Amniotic epithelial cell (primary cell): ENCODE measurements around the gene DNAH17.

Source experiments
- DNase-seq: peaks from one replicate; pipeline ENCODE4 v3.0.0-alpha.2; 2010; ENCODE audit warnings: low read depth

DNAH17 gene

DNA sequence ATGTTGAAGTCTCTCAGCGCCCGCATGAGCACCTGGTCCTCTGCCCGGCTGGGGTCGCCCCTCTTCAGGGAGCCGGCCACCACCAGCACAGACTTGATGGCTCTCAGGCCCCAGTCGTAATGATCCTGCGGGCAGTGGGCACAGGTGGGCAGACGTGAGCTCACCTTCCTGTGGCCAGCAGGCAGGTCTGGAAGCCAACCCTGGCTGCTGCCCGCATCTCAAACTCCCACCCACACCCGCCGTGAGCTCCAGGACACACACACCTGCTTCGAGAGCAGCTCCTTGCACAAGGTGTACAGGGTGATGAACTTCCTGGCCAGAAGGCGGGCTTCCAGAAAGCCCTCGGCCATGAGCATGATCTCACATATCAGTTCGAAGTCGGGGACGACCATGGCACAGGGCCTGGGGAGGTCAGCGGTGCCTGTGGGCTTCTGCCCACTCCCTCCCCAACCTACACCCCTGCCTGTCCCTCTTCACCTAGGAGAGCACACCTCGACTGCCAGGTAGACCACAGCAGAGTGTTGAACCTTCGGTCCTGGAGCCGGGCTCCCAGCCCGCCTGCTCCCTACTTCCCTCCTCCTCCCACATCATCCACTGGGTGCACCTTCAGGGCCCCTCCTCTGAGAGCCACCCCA is 82.4 kb downstream of the DNAH17 start:
- no peak for DNase-seq

DNA sequence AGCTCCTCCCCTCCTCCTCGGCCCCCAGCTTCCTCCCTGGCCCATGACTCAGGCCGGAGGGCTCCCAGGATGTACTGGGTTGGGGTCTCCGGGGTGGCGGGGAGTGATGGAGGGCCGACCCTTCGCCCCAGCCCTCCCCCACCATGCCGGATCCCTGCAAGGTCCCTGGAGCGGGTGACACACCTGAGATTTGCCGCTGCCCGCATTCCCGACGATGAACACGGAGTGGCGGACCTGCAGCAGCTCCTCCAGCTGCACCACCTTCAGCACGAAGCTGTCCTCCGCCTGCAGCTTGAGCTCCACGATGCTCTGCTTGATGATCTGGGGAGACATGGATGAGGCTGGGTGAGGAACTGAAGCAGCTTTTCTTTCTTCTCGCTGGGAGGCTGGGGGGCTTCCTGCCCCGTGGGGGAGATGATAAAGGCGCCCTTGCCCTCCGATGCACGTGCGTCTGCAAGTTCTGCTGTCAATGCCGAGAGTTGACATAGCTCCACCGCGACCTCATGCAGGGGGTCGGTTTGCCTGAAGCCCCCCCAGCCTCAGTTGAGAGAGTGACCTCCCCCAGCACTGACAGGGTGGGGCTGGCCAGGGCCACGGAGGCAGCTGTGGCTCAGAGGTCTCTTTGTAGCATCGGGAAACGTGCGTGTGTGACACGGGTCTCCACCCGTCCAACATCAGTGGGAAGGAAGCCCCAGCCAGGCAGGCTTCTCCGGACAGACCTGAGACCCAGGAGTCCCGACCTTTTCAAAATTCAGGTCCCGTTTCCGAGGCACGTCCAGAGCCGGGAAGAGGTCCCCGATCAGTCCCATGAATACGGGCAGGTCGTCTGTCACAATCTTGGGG is 83.1 kb downstream of the DNAH17 start:
- DNase-seq, result no peak

DNA sequence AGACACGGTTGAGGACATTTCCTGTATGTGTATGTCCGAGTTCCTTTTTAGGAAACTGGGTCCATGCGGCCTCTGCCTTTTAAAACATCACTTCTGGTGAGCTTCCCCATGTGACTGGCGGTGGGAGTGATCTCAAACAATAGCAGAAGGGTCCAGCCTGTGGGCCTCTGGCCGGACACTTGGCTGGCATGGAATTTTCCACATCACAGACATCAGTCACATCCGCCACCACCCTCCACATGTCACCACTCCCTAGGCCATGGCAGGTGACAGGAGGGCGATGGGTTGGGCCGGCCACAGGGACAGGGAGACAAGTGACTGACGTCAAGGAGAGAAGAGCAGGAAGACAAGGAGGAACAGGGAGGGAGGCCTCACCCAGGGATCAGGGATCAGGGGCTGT is 83.7 kb downstream of the DNAH17 start:
- DNase-seq, result no peak

DNA sequence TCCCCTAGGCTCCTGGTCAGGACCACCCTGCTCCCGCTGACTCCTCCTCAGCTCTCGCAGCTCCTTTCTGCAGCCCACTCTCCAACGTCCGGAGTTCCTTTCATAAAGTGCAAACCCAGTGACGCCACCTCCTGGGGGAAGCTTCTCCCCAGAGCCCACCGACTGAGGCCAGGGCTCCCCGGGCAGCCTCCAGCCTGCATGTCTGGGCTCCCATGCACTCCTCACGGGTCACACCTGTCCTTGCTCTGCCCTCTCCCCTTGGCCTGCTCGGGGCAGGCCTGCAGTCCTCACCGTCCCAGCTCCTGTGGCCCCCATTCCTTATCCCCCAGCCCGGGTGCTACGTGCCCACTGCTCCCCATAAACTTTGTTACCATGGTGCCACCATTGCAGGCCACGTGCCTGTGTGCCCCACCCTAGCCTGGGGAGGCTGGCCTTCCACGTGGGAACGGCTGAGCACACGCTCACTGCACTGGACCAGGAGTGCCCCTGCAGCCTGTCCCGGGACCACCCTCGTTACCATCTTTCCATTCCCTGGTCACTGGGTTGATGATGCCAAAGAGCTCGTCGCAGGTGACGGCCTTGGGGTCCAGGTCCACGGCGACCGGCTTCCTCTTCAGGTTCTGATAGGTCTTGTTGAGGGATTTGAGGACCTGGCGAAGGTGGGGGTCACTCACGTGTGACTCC is 84.9 kb downstream of the DNAH17 start:
- no peak for DNase-seq

DNA sequence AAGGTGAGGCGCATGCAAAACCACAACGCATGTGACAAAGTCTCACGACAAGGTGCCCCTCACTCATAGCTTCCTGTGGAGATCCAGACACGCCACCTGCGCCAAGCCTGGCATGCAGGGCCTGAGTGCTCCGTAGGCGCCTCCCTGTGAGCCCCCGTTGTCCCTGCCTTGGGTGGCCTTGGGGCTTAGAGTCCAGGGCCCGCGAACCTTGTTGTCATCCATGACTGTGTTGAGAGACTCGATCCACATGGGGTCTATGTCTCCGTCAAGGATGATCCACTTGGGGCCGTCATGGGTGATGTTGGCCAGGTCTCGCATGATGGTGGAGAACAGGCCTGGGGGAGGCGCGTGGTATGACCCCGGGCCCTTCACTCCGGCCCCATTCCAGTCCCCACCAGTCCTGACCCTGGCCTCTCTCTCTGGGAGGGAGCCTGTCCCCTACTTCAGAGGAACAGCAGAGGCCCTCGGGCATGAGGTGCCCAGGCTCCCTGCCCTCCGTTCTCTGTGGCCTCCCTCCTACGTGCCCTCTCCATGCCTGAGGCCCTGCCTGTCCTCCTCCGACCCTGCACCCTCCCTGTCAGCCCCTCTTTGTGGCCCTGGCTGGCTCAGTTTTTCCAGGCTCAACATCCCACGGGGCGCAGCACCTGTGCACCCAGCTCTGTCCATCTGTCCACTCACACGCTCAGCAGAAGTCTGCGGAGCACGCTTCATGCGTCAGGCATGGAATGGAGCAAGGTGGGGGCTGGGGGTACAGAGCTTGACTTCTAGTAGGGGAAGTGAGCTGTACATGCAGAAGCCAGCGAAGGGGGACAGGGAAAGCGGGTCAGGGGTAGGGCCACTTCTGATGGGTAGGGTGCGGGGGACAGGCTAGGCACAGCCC is 85.7 kb downstream of the DNAH17 start:
- DNase-seq, result no peak

DNA sequence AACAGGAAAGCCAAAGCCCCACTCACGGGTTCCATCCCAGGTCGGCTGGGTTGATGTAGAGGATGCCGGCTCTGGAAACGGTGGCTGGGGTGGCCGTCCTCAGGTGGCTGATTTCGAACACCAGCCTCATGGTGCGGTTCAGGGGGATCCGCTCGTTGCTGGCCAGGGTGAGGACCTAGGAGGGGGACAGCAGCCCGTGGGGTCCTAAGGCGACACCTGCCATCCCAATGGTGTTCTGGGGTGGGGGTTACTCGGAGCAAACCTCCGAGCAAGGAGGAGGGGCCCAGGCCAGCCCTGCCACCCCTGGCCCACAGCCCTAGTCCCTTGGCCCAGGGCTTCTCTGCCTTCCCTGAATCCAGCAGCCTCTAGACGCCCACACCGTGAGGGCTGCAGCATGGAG is 86.5 kb downstream of the DNAH17 start:
- no peak for DNase-seq

DNA sequence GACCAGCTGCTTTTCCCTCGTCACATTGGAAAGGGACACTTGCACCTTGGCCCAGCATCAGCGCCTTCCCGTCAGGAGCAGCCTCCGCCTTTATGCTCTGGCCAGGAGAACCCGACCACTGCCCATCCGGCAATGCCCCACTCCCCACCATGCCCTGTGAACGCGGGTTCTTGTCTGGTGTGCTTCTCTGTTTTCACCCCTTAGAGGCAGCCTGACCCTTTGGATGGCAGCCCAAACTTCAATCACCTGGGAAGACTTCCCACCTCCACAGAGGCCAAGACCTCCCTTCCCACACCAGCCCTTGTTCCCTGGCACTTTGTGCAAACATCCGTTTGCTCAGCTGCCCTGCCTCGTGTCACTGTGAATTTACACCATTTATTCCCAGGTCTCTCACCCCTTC is 87.0 kb downstream of the DNAH17 start:
- no peak for DNase-seq

DNA sequence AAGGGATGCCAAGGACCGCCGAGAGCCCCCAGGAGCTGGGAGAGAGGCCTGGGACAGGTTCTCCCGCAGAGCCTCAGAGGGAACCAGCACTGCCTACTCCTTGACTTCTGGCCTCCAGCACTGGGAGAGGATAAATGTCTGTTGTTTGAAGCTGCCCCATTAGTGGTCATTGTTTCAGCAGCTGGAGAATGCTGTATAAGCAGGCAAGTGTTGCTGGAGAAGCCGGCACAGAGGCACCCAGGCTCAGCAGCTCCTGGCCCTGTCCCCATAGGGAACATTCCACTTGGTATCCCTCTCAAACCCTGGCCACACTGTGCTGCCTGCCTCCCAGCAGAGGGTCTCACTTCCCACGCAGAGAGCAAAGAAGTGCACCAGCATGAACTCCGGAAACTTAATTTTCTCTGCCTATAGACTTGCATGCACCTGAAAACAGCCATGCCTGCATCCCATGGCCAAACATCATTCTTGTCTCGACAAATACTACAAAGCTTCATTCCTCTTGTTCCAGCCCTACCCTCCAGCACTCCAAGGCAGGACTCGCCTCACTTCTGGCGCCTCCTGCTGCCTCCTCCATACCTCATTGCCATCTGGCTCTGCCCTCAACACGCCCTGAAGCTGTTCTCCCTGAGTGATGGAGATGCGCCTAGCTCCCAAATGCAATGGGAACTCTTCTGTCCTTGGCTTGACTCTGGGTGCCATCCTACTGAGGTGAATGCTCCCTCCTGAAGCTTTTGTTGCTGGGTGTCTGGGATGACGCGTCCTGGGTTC is 88.1 kb downstream of the DNAH17 start:
- no peak for DNase-seq

DNA sequence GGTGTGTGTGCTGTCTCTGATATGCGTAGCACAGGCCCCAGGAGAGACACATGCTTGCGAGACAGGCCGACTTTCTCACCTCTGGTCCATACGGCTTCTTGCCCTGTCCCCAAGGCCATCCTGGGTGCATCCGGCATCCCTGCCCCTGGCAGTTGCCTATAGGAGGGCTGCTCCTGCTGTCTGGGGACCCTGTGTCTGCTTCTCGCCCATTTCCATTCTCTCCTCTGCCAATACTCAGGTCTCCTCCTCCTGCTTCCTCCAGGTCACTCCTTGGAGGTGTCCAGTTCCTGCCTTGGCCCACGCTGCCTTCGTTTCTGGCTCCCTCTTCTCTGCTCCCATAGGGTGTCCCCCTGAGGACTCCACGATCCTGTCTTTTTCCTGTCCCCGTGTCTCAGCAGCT is 89.0 kb downstream of the DNAH17 start:
- no peak for DNase-seq

DNA sequence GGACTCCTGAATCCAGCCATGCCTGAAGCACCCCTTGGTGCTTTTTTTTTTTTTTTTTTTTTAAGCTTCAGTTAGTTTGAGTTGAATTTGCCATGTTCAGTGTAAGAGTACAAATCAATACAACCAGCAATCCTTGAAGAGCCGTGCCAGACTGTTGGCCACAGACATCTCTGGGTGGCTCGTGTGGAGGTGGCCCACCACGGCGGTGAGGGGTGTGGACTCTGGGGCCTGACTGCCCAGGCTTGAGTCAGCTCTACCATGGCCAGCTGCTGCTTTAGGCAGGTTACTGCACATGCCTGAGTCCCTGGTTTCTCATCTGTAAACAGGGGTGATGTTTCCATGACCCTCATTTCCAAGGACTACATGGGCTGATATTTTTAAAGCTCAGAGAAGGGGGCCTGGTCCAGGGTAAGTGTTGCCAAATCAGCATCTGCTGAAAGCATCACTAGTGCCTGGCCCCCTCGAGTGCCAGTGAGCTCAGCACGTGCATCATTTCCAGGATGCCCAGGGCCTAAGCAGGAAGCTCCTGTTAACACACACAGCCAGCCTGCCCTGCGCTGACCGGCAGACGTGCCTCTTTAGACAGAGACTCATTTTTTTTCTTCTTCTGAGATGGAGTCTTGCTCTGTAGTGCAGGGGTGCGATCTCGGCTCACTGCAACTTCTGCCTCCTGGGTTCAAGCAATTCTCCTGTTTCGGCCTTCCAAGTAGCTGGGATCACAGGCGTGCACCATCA is 90.1 kb downstream of the DNAH17 start:
- no peak for DNase-seq

DNA sequence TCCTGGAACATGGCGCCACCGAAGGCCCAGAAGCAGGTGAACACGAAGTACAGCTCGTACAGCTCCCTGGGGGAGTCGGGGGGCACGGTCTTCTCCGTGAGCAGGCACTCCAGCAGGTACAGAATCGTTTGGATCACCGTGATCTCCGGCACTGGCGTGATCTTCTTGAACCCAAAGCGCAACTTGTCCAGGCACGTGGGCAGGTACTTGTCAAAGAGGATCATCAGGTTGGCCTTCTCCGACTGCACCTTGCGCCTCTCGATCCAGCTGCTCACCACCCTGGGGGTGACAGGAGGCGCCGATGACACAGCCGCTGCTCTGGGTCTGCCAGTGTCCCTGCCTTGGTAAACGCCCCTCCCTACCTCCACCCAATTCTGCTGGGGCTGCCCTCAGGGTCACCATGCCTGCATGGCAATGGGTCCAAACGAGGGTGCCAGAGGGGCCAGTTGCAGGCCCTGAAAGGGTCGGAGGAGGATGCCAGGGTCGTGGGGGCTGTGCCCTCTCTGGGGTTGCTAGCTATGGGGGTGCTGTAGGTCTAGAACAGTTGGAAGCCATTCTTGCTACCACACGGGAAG is 90.9 kb downstream of the DNAH17 start:
- no peak for DNase-seq

DNA sequence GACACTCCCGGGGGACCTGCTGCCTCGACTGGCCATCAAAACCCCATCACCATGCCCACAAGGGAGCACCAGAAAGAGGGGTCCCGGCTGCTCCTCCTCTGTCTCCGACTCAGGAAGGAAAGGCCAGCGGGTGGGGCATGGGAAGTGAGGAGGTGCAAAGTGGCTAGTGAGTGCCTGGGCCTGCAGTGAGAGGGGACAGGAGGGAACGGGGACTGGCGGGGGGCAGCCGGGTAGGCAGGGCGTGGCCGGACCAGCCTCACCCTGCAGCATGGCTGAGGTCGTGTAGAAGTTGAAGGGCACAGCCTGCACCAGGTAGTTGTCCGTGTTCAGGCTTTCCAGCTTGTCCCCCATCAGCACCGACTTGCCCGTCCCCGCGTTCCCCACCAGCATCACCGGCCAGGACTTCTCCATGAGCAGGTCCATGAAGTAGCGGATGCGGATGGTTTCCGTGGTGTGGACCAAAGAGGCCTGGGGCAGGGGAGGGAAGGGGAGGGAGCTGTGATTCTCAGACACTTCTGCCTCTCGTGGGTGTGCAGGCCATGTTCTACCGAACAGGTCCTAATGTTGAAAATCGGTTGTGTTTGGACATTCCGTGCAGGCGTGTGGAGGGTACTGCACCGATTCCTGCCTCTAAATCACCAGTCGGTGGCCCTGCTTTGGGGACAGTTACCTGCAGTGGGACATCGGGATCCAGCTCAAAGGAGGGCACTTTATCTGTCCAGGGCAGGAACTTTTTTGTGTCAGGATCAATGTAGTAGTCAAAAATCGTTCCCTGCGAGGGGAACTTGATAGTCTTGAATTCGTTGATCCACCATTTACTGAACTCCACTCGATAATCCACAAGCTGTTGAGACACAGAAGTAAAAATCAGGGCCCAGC is 91.7 kb downstream of the DNAH17 start:
- no peak for DNase-seq

DNA sequence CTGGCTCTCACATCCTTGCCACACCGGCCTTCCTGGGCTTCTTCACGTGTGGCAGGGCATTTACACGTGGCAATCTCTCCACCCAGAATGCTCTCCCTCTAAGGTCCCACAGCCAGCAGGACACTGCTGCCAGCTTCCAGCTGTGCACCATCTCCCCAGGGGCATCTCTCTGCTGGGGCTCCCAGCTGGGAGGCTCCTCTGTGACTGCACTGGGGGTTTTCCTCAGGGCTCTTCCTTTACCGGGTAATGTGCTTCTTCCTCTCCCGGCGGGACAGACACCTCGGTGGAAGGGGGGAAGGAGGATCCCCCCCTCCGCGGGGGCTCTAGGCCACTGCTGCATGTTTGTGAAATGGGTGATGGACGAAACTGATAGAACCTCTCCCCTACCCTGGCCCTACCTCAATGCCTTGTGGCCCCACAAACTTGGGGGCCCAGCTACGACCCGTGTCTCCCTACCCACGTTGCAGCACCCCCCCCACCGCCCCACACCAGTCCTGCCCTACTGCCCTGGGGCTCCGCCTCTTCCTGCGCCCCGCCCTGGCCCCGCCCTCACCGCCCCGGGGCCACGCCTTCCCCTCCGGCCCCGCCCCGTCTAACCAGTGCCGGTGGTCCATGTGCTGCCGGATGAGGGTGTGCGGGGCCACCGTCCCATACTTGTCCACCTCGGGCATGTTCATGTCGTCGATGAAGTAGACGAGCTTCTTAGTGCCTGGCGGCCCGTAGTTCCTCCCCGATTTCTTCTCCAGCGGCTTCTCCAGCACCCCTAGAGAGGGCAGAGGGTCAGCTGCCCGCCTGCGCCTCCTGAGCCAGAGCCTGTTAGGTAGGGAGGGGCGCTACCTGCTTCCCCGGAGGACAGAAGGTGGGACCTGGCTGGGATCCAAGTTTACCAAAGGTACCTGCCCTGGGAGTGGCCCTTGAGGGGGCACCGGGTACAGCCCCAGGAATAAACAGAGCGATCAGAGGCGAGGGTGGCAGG is 92.6 kb downstream of the DNAH17 start:
- no peak for DNase-seq

DNA sequence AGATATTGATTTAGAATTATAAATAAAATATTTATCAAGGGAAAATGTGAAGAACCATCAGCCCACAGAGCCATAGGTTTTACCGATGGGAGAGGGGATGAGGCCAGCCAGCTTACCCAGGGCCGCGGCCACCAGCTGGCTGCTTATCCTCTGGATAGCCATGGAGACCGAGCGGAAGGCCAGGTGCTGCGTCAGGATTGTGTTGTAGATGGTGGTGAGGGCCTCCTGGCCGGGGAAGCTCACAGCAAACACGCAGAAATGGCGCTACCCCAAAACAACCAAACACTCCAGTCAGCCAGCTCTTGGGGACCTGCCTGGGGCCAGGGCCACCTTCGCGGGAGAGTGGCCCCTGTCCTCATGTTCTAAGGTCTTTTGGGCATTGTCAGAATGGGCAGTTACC is 97.8 kb downstream of the DNAH17 start:
- DNase-seq, result no peak

DNA sequence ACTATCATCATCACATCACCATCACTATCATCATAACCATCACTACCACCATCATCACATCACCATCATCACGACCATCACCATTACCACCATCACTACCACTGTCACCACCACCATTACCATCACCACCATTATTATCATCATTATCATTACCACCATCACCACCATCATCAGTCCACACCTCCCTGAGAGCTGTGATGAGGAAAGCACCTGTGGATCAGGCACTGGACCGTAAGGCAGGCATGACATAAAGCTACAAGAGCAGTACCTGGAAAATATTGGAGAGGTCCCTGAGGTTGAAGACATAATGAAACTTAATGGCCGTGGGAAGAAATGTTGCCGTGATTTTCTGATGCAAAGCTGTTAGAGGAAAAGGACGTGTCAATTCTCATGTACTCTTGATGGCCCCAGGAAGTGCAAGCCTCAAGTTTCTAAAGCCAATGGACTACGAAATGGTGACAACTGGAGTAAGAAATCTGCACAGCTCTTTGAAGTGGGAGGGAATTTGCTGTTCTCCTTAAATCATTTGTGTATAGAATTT is 98.4 kb downstream of the DNAH17 start:
- DNase-seq, result no peak

DNA sequence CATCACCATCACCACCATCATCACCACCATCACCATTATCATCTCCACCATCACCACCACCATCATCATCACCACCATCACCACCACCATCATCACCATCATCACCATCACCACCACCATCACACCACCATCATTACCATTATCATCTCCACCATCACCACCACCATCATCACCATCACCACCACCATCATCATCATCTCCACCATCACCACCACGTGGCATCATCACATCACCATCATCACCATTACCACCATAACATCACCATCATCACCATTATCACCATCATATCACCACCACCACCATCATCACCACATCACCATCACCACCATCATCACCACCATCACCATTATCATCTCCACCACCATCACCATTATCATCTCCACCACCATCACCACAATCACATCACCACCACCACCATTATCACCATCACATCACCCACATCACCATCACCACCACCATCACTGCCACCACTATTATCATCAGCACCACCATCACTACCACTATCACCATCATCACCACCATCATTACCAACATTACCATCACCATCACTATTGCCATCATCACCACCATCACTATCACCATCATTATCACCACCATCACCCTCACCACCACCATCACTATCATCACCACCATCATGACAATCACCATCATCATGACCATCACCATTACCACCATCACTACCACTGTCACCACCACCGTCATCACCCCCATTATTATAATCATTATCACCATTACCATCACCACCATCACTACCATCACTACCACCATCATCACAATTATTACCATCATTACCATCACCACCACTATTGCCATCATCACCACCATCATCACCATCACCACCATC is 99.1 kb downstream of the DNAH17 start:
- DNase-seq, result no peak

DNA sequence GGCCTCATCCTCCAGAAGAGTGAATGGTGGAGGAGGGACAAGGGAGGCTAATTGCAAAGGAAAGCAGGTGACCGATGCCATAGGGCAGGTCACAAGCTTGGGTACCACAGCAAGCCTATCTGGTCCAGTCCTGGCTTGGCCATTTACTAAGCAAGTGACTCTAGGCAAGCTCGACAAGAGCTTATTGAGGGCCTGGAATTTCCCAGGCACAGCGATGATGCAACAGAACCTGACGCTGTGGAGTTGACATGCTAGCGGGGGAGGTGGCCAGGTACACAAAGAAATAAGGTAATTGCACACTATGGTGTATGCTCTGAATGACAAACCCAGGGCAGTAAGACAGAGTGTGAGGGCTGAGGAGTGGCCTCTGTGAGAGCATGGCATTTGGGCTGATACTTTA is 100.2 kb downstream of the DNAH17 start:
- no peak for DNase-seq
